BJ (cell line): ENCODE measurements around the gene HMCN1. TPM values are rescaled to one million over a fixed set of nuclear protein-coding genes. Genes with fewer than 3 reads are reported as not detected.

Experiments used
- CTCF ChIA-PET: fragments of 350-600 bp; formaldehyde crosslinking; extraction: SDS; loops from one replicate; lab custom pipeline; 2021; ENCODE audit warnings: antibody characterized with exemption, inconsistent platforms; lab: Yijun Ruan, JAX
- POLR2A ChIA-PET: fragments of 300-600 bp; sonication (Branson Sonifier 250); formaldehyde crosslinking; extraction: SDS; loops from one replicate; lab custom pipeline; 2021; ENCODE audit warnings: antibody characterized with exemption; lab: Charles Lee
- DNase-seq: peaks from one replicate; pipeline ENCODE4 v3.0.0-alpha.2; 2011; ENCODE audit warnings: low read depth
- H3K27me3 ChIP-seq: 2 replicates; pipeline ENCODE4 v1.6.0; 2011; ENCODE audit warnings: low read length; ENCODE audit not compliant: control insufficient read depth, insufficient read depth
- H3K36me3 ChIP-seq: 2 replicates; pipeline ENCODE4 v1.5.1; 2011; ENCODE audit warnings: low read length; ENCODE audit not compliant: control insufficient read depth, insufficient read depth
- H3K4me3 ChIP-seq: 2 replicates; pipeline ENCODE4 v1.5.1; 2011; ENCODE audit warnings: low read depth, mild to moderate bottlenecking, control low read depth, low read length
- CTCF ChIP-seq: IDR thresholded peaks from 2 replicates; pipeline ENCODE4 v1.5.1; 2011; ENCODE audit warnings: low read depth, mild to moderate bottlenecking, control low read depth, inconsistent platforms, low read length, moderate library complexity; ENCODE audit not compliant: insufficient read depth
- polyA plus RNA-seq: library from polyadenylated mRNA; depleted of rRNA; stranded (reverse); fragments of >200 nt; gene quantifications from 2 replicates; pipeline ENCODE4 v1.2.3, GENCODE V29; 2011

HMCN1 gene
- polyA plus RNA-seq, 1 experiment, result 13.3 TPM

- POLR2A ChIA-PET, result interaction anchor here (0.6 kb wide), 1 partner anchor 59 kb away, joined by 3 read pairs; no protein-coding TSS in a partner anchor
- H3K4me3 ChIP-seq, result no peak overlapping the region
- H3K36me3 ChIP-seq, result no peaks in the 10 kb centered on the region
- H3K27me3 ChIP-seq, result no peaks in the 10 kb centered on the region
- no peak for TF ChIP-seq CTCF
- CTCF ChIA-PET, result interaction anchor here (1.2 kb wide), 1 partner anchor 11 kb away, joined by 4 read pairs; no protein-coding TSS in a partner anchor
- no peak for DNase-seq
Observed at GRCh38 chr1:186143481-186143880, 409.3 kb downstream of the HMCN1 start.

- Histone ChIP-seq H3K4me3 (no peak overlapping the region), H3K36me3 (no peaks in the 10 kb centered on the region), H3K27me3 (no peaks in the 10 kb centered on the region)
- ChIA-PET CTCF (interaction anchor here (1.2 kb wide), 1 partner anchor 10 kb away, joined by 4 read pairs; no protein-coding TSS in a partner anchor), POLR2A (no interaction called here)
- no peak for TF ChIP-seq CTCF
- no peak for DNase-seq
Observed at GRCh38 chr1:186144505-186144904, 410.3 kb downstream of the HMCN1 start.

- POLR2A ChIA-PET, result no interaction called here
Observed at GRCh38 chr1:186146974-186147373, 412.8 kb downstream of the HMCN1 start.

GRCh38 chr1:186149591-186149990, 415.4 kb downstream of the HMCN1 start:
- TF ChIP-seq CTCF, result no peak
- ChIA-PET CTCF (no interaction called here), POLR2A (no interaction called here)
- H3K36me3 ChIP-seq, result no peaks in the 10 kb centered on the region
- no peak overlapping the region for H3K4me3 ChIP-seq
- no peak for DNase-seq
- H3K27me3 ChIP-seq, result no peaks in the 10 kb centered on the region

More at GRCh38 chr1:186146974-186147373, 412.8 kb downstream of the HMCN1 start:
- H3K36me3 ChIP-seq, result no peaks in the 10 kb centered on the region
- H3K4me3 ChIP-seq, result no peak overlapping the region
- no peak for DNase-seq
- no peak for TF ChIP-seq CTCF
- no peaks in the 10 kb centered on the region for H3K27me3 ChIP-seq
- CTCF ChIA-PET, result interaction anchor here (1.6 kb wide), 1 partner anchor 8 kb away, joined by 5 read pairs; no protein-coding TSS in a partner anchor

- H3K4me3 ChIP-seq, result no peak overlapping the region
Observed at GRCh38 chr1:186152227-186152619, 418.0 kb downstream of the HMCN1 start.

More at GRCh38 chr1:186152227-186152619, 418.0 kb downstream of the HMCN1 start:
- POLR2A ChIA-PET, result no interaction called here
- Histone ChIP-seq H3K36me3 (no peaks in the 10 kb centered on the region), H3K27me3 (no peaks in the 10 kb centered on the region)
- TF ChIP-seq CTCF, result no peak
- CTCF ChIA-PET, result interaction anchor here (1.0 kb wide), 1 partner anchor 52 kb away, joined by 3 read pairs; no protein-coding TSS in a partner anchor
- no peak for DNase-seq
